NCI-H1436 (cell line): ENCODE results near the gene ADGRB2.
"Not testable (repeated sequence)": the region's sequence is repeated elsewhere in the genome, so short reads cannot be mapped to it uniquely, and the experiment has no call there.

Source experiments
- DNase-seq: peaks from one replicate; lab custom pipeline; 2025; lab: John Stamatoyannopoulos, UW

The ADGRB2 gene

GRCh38 chr1:31727195-31727594 is 36.9 kb downstream of the ADGRB2 start:
- DNase-seq: no peak

- DNase-seq: no peak
Observed at GRCh38 chr1:31726715-31727114, 37.4 kb downstream of the ADGRB2 start.

- DNase-seq: no peak
Observed at GRCh38 chr1:31725777-31726535, 38.2 kb downstream of the ADGRB2 start.

GRCh38 chr1:31725134-31725533 is 39.0 kb downstream of the ADGRB2 start:
- DNase-seq: no peak

- no peak for DNase-seq
Observed at GRCh38 chr1:31723828-31724359, 40.2 kb downstream of the ADGRB2 start.

GRCh38 chr1:31718327-31718897 is 45.7 kb downstream of the ADGRB2 start:
- DNase-seq: no peak

GRCh38 chr1:31717341-31717740 is 46.8 kb downstream of the ADGRB2 start:
- DNase-seq: no peak

- DNase-seq: no peak
Observed at GRCh38 chr1:31715873-31716220, 48.3 kb downstream of the ADGRB2 start.

- peak; percentile 34 for DNase-seq
Observed at GRCh38 chr1:31715087-31715872, 48.9 kb downstream of the ADGRB2 start.

GRCh38 chr1:31714442-31715086 is 49.6 kb downstream of the ADGRB2 start:
- no peak for DNase-seq

GRCh38 chr1:31712630-31713029 is 51.5 kb downstream of the ADGRB2 start:
- no peak for DNase-seq

- DNase-seq: no peak
Observed at GRCh38 chr1:31712068-31712467, 52.1 kb downstream of the ADGRB2 start.

GRCh38 chr1:31708324-31708723 is 55.8 kb downstream of the ADGRB2 start:
- no peak for DNase-seq

- DNase-seq: no peak
Observed at GRCh38 chr1:31707711-31708110, 56.4 kb downstream of the ADGRB2 start.

GRCh38 chr1:31707059-31707600 is 57.0 kb downstream of the ADGRB2 start:
- not testable (repeated sequence) for DNase-seq

GRCh38 chr1:31706384-31707058 is 57.6 kb downstream of the ADGRB2 start:
- DNase-seq: no peak

- DNase-seq: no peak
Observed at GRCh38 chr1:31705080-31705866, 58.9 kb downstream of the ADGRB2 start.

GRCh38 chr1:31704271-31705079 is 59.7 kb downstream of the ADGRB2 start:
- DNase-seq: peak; percentile 21

- DNase-seq: no peak
Observed at GRCh38 chr1:31703431-31704270, 60.5 kb downstream of the ADGRB2 start, which contains the start of gene COL16A1. Gene COL16A1 (minus strand): TSS chr1:31704017. CDS start chr1:31702193, 1,824 bp downstream.
